Heart right ventricle (tissue), 16 donors: ENCODE results near the gene SMIM44. TPM values are rescaled to one million over a fixed set of nuclear protein-coding genes. Genes with fewer than 3 reads are reported as not detected.

ENCODE experiments used
- ATAC-seq, 8 donors: fragments of 200-7000 bp; cut with Tn5 transposase; one replicate each; pipeline ENCODE4 v1.9.1; 2020; ENCODE audit warnings: mild to moderate bottlenecking in 8 of 8, moderate library complexity in 8 of 8, moderate number of reproducible peaks in 1 of 8
- DNase-seq, 2 donors: peaks; one replicate each; pipeline ENCODE4 v3.0.0-alpha.2; 2020
- H3K27ac ChIP-seq, 10 donors: fragments of 200-600 bp; sonication (generic) in 2 of 10; one replicate each; pipeline versions ENCODE4 v1.5.0 to v1.8.0; 2020 to 2022; ENCODE audit warnings: mild to moderate bottlenecking in 3 of 10
- H3K27me3 ChIP-seq, 7 donors: fragments of 200-600 bp; one replicate each; pipeline ENCODE4 v1.8.0; 2021 to 2022; ENCODE audit warnings: mild to moderate bottlenecking in 2 of 7
- H3K36me3 ChIP-seq, 9 donors: fragments of 200-600 bp; sonication (generic) in 1 of 9; one replicate each; pipeline versions ENCODE4 v1.5.0 to v1.8.0; 2020 to 2022; ENCODE audit warnings: mild to moderate bottlenecking in 2 of 9
- H3K4me1 ChIP-seq, 9 donors: fragments of 200-600 bp; sonication (generic) in 1 of 9; one replicate each; pipeline versions ENCODE4 v1.5.0 to v1.8.0; 2020 to 2022; ENCODE audit warnings: mild to moderate bottlenecking in 4 of 9
- H3K4me3 ChIP-seq, 10 donors: fragments of 200-600 bp; sonication (generic) in 2 of 10; one replicate each; pipeline versions ENCODE4 v1.5.0 to v1.8.0; 2020 to 2022; ENCODE audit warnings: mild to moderate bottlenecking in 7 of 10, moderate library complexity in 2 of 10
- H3K9me3 ChIP-seq, 11 donors: fragments of 200-600 bp in 10 of 11; sonication (generic) in 2 of 11; one replicate each; pipeline versions ENCODE4 v1.5.0 to v1.8.0; 2013 to 2022; ENCODE audit warnings: mild to moderate bottlenecking in 2 of 11, control low read depth in 1 of 11, moderate library complexity in 1 of 11
- WGBS, 2 donors: extraction: QIAGEN DNeasy Blood & Tissue Kit; methylation state at CpG; one replicate each; pipeline ENCODE4 v1.1.7; 2013; ENCODE audit warnings: inconsistent platforms in 1 of 2; 5-methylcytosine and 5-hydroxymethylcytosine counted together
- intact Hi-C, 10 donors: fragments of 100-400 bp; cut with DNase I; formaldehyde crosslinking; loops; one replicate each; pipeline versions ENCODE4 v1.11.1 to v1.14.2; 2022
- polyA plus RNA-seq, 2 donors: library from polyadenylated mRNA; stranded (reverse); fragments of 200-250 nt; gene quantifications; one replicate each; pipeline ENCODE4 v1.2.3, GENCODE V29; 2013
- total RNA-seq, 10 donors: library from RNA; stranded (reverse); fragmentation: NEBNext Ultra II Directional in 3 of 10; extraction: Animal tissue kit (Norgen Biotek cat#: 25700) in 3 of 10; gene quantifications; one replicate each; pipeline versions ENCODE4 v1.2.1 to v1.2.4, GENCODE V29; 2021 to 2023
- TF ChIP-seq, protein P1 (sequence below), 9 donors: fragments of 200-600 bp; sonication (generic) in 2 of 9; IDR thresholded peaks; one replicate each; pipeline versions ENCODE4 v1.5.0 to v1.8.0; 2021 to 2022; ENCODE audit warnings: antibody characterized with exemption in 9 of 9, mild to moderate bottlenecking in 5 of 9, moderate library complexity in 1 of 9
- donor health status: Arrhythmogenic right ventricular cardiomyopathy.
- donor health status: ischemic (EF 13 %, LVEDD 7.1; RV severe dilation, severe dysfunction).
- donor health status: healthy with polysubstance abuse.
- donor health status: DM: no; HTN: yes; CAD: no.
- donor health status: DM: no; HTN: no; CAD: no.
- donor health status: ischemic (EF 25% LVEDD 6.9; RV normal size, moderate dysfunction).
- donor health status: ischemic (EF 25% LVEDD 5.7; RV mildly dilated, moderate dysfunction).
- donor health status: healthy.
- donor health status: DM: yes; HTN: yes; CAD: no.
- donor health status: Ischemic cardiomyopathy.
- donor health status: ischemic (EF 35%, LVEDD 5.7; RV mildly dilated, moderate dysfunction).
- donor health status: nonischemic (EF 11% LVEDD 7.7; RV severe dilation, severe dysfunction).
- donor health status: DM: yes; HTN: yes; CAD: no.
- donor health status: PGD.
- donor health status: ischemic (EF 29% LVEDD 5.4; RV normal size, mild dysfunction).
- donor health status: nonischemic (EF 23%, LVEDD 6.1; RV moderate dilation, normal function).

The SMIM44 gene
- total and polyA plus RNA-seq, 12 donors, result not detected

DNA sequence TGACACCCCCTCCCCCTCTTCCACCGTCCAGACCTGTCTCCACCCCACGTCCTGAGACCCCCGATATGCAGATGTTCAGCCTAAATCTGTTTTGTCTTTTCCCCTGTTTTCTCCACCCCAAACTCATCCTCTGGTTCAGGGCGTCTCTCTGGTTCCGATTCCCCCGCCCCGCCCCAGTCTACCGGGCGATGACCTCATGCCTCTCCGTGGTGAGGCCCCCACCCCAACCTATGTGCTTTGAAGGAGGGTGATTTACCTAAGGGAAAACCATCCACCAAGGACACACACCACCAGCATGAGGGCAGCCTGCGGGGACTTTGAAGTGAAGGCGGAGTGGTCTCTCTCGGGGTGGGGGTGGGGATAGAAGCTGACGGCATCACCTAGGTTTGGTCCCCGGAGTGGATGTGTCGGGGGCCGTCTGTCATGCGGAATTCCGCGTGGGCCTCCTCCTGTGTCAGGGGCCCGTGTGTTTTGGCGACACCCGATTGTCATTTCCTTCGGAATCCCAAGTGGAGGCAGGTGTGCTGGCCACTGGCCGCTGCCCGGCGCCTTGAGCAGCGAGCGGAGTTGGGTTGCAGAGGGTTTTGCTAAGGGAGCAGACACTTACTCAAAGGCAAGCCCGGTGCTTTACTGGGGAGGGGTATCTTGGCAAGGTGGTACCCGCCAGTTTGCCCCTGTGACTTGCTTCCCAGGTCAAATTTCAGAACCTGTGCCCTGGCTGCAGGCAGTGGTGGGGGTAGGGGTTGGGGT is 24.3 kb upstream of the SMIM44 start:
- H3K36me3 ChIP-seq, result peaks cover 0 to 34% (median 0%) of the 10 kb centered on the region in 9 donors
- 31 to 32% methylated on average over 31 of the region's 31 CpGs for whole genome bisulfite sequencing, 2 donors
- TF ChIP-seq, protein P1, sequence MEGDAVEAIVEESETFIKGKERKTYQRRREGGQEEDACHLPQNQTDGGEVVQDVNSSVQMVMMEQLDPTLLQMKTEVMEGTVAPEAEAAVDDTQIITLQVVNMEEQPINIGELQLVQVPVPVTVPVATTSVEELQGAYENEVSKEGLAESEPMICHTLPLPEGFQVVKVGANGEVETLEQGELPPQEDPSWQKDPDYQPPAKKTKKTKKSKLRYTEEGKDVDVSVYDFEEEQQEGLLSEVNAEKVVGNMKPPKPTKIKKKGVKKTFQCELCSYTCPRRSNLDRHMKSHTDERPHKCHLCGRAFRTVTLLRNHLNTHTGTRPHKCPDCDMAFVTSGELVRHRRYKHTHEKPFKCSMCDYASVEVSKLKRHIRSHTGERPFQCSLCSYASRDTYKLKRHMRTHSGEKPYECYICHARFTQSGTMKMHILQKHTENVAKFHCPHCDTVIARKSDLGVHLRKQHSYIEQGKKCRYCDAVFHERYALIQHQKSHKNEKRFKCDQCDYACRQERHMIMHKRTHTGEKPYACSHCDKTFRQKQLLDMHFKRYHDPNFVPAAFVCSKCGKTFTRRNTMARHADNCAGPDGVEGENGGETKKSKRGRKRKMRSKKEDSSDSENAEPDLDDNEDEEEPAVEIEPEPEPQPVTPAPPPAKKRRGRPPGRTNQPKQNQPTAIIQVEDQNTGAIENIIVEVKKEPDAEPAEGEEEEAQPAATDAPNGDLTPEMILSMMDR (IDR thresholded peaks at IDR 0.05), result no peak
- H3K9me3 ChIP-seq, result no peaks in the 10 kb centered on the region
- intact Hi-C loops, result loop anchor here in 2 of 10 donors (2.0 to 10.0 kb wide), 2 partner anchors 65 to 1573 kb away; partner anchors contain the start of gene HMG20B (in 1 of the 2)
- peak overlapping the region in 5 of 10 donors; percentile 7 to 96 (median 94) for H3K27ac ChIP-seq
- no peak for ATAC-seq
- H3K27me3 ChIP-seq, result no peaks in the 10 kb centered on the region
- peaks cover 5 to 56% (median 30%) of the 10 kb centered on the region in 9 donors for H3K4me1 ChIP-seq
- no peak for DNase-seq
- H3K4me3 ChIP-seq, result peak overlapping the region; percentile 77 to 100 (median 96)

- Histone ChIP-seq H3K9me3 (no peaks in the 10 kb centered on the region), H3K4me1 (peaks cover 4 to 47% (median 25%) of the 10 kb centered on the region in 9 donors), H3K27me3 (no peaks in the 10 kb centered on the region), H3K27ac (peak overlapping the region; percentile 36 to 96 (median 88)), H3K36me3 (peaks cover 0 to 31% (median 0%) of the 10 kb centered on the region in 9 donors), H3K4me3 (peak overlapping the region; percentile 77 to 100 (median 96))
- DNase-seq, result peak in 1 of 2 donors; percentile 33
- TF ChIP-seq, protein P1 (IDR thresholded peaks at IDR 0.05), result no peak
- 0% methylated on average over 49 to 69 of the region's 69 CpGs for WGBS, 2 donors
- intact Hi-C loops, result loop anchor here in 2 of 10 donors (2.0 to 10.0 kb wide), 2 partner anchors 66 to 1572 kb away; partner anchors contain the start of gene HMG20B (in 1 of the 2)
- peak in 6 of 8 donors; percentile 1 to 9 (median 4) for ATAC-seq
Observed at GRCh38 chr19:3506384-3507340, 23.4 kb upstream of the SMIM44 start.

- Histone ChIP-seq H3K36me3 (peaks cover 0 to 22% (median 0%) of the 10 kb centered on the region in 9 donors), H3K4me3 (peak within 1 kb of the TSS; percentile 77 to 100 (median 96)), H3K4me1 (peaks cover 4 to 42% (median 25%) of the 10 kb centered on the region in 9 donors), H3K27ac (peak within 1 kb of the TSS; percentile 36 to 96 (median 88)), H3K27me3 (no peaks in the 10 kb centered on the region), H3K9me3 (no peaks in the 10 kb centered on the region)
- intact Hi-C loops, result loop anchor here in 2 of 10 donors (2.0 to 10.0 kb wide), 2 partner anchors 67 to 1571 kb away; partner anchors contain the start of gene HMG20B (in 1 of the 2)
- WGBS, 2 donors, result 1% methylated on average over 56 to 79 of the region's 79 CpGs
- TF ChIP-seq, protein P1 (IDR thresholded peaks at IDR 0.05), result peak in 4 of 9 donors; percentile 7 to 32 (median 17)
- DNase-seq, result peak; percentile 98 to 100
- peak; percentile 96 to 98 (median 98) for ATAC-seq
Observed at GRCh38 chr19:3505598-3506383, 22.6 kb upstream of the SMIM44 start, which contains the start of gene FZR1. TSS of gene FZR1 (plus strand) at chr19:3506311. CDS start at chr19:3522990, 16,679 bp downstream.
